Posterior cingulate gyrus (tissue), 11 donors: ENCODE data around the gene ACP5.
"Not testable (repeated sequence)": the region's sequence is repeated elsewhere in the genome, so short reads cannot be mapped to it uniquely, and the experiment has no call there.

Source experiments
- DNase-seq, 10 donors: peaks; one replicate each; pipeline versions ENCODE4 v3.0.0 to v3.0.0-alpha.2; 2020 to 2021; ENCODE audit warnings: mixed read lengths in 3 of 10
- intact Hi-C: fragments of 100-400 bp; cut with DNase I; formaldehyde crosslinking; loops from one replicate; pipeline ENCODE4 v1.15.1; 2023

Gene ACP5

GRCh38 chr19:11577451-11578257 is at the start of gene ACP5:
ACP5 (minus strand) TSS chr19:11577645; CDS start chr19:11577317, 328 bp downstream.
- peak in 1 of 10 donors; percentile 21 for DNase-seq
- intact Hi-C loops = no loop called here

- DNase-seq = no peak
- intact Hi-C loops = no loop called here
These were observed 48.8 kb upstream of the ACP5 start for GRCh38 chr19:11626252-11626651.

GRCh38 chr19:11624069-11624463 is 46.6 kb upstream of the ACP5 start:
- no peak for DNase-seq
- intact Hi-C loops = no loop called here

- intact Hi-C loops, DNase-seq: not testable (repeated sequence)
These were observed 45.0 kb upstream of the ACP5 start for GRCh38 chr19:11622401-11622800.

- intact Hi-C loops = no loop called here
- DNase-seq = no peak
These were observed 43.1 kb upstream of the ACP5 start for GRCh38 chr19:11620553-11620952.

GRCh38 chr19:11617180-11618062 is 40.0 kb upstream of the ACP5 start:
- intact Hi-C loops = no loop called here
- no peak for DNase-seq

- intact Hi-C loops = no loop called here
- DNase-seq = no peak
These were observed 35.5 kb upstream of the ACP5 start for GRCh38 chr19:11612816-11613511.

- intact Hi-C loops = no loop called here
- no peak for DNase-seq
These were observed 34.3 kb upstream of the ACP5 start for GRCh38 chr19:11611730-11612129.

GRCh38 chr19:11606484-11606883 is 29.0 kb upstream of the ACP5 start:
- DNase-seq = no peak
- intact Hi-C loops = no loop called here

GRCh38 chr19:11599704-11600103 is 22.3 kb upstream of the ACP5 start:
- intact Hi-C loops = not testable (repeated sequence)

GRCh38 chr19:11598746-11599145 is 21.3 kb upstream of the ACP5 start:
- DNase-seq = no peak
- intact Hi-C loops = no loop called here

More at GRCh38 chr19:11599704-11600103, 22.3 kb upstream of the ACP5 start:
- DNase-seq = not testable (repeated sequence)

- DNase-seq = no peak
- intact Hi-C loops = no loop called here
These were observed 20.6 kb upstream of the ACP5 start for GRCh38 chr19:11598103-11598483.

- DNase-seq = peak; percentile 95 to 100 (median 99)
- intact Hi-C loops = loop anchor here (2.0 kb wide), 1 partner anchor 169 kb away; the partner anchor contains the start of gene ZNF441
These were observed 20.0 kb upstream of the ACP5 start, which contains the start of gene ZNF627 for GRCh38 chr19:11597202-11598102. ZNF627 (plus strand) TSS chr19:11597483; CDS start chr19:11597628, 145 bp downstream.

- no peak for DNase-seq
- intact Hi-C loops = loop anchor here (2.0 kb wide), 1 partner anchor 171 kb away; the partner anchor contains the start of gene ZNF441
These were observed 18.7 kb upstream of the ACP5 start for GRCh38 chr19:11596156-11596555.

GRCh38 chr19:11594084-11594483 is 16.6 kb upstream of the ACP5 start:
- DNase-seq = no peak
- intact Hi-C loops = loop anchor here (5.0 kb wide), 1 partner anchor 37 kb away; the partner anchor contains the start of gene ELOF1

- intact Hi-C loops = no loop called here
- no peak for DNase-seq
These were observed 10.7 kb upstream of the ACP5 start for GRCh38 chr19:11587975-11588631.

GRCh38 chr19:11587302-11587974 is 10.0 kb upstream of the ACP5 start:
- peak; percentile 53 to 96 (median 79) for DNase-seq
- intact Hi-C loops = no loop called here

- intact Hi-C loops = no loop called here
- no peak for DNase-seq
These were observed 8.9 kb upstream of the ACP5 start for GRCh38 chr19:11586331-11586730.
